Measurements from ENCODE around the gene UBA1.
A peak's percentile ranks its signal among the peaks of the same experiment; 100 is the strongest.

The UBA1 gene

DNA sequence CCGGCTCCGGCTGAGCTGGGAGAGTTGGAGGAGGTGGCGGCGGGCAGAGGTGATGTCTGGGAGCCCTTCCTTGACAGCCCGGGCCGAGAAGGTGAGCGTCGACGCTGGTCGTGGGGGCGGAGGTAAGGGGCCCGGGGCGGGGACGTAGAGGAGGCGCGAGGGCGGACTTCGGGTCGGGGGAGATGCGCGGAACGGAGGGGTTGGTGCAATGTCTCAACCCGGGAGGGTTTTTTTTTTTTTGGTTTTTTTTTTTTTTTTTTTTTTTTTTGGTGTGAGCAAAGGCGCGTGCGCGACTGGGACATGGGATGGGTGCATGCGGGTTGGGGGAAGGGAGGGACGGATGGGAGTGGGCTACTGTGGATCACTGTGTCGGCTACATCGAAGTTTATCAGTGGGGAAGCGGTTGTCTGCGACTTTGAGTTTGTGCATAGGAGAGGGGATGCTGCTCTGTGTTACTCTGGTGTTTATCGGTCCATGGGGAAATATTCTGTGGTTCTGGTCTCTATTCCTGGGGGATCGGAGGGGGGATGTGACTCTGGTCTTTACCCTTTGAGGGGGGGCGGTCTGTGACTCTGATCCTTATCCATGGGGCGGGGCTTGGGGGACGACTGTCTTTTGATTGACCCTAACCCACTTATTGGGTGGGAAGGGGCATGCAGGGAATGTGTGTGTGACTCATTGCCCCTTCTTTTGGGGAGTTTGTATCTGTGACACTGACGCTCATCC is 48.1 kb upstream of the UBA1 start:
- Histone ChIP-seq H3K4me1 (ENCODE audit: low read length) (no peaks in the 10 kb centered on the region), H2AFZ (ENCODE audit: low read length) (no peak overlapping the region), H3K9ac (ENCODE audit: low read length) (peak overlapping the region; percentile 96), H3K27me3 (replicated peaks; ENCODE audit: insufficient read depth, low read length) (no peaks in the 10 kb centered on the region), H3K9me2 (replicated peaks; ENCODE audit: insufficient read depth, low read length) (no peaks in the 10 kb centered on the region), H3K4me2 (ENCODE audit: low read depth, low read length) (peak overlapping the region; percentile 69), H3K79me2 (ENCODE audit: low read length) (peaks cover 67% of the 10 kb centered on the region), H3K9me3 (replicated peaks; ENCODE audit: insufficient read depth, low read length) (no peaks in the 10 kb centered on the region), H3F3A (ENCODE audit: insufficient read depth, low read length) (peaks cover 6% of the 10 kb centered on the region; the same call in 1 of the 2 replicates), H3K27ac (ENCODE audit: low read length) (peak overlapping the region; percentile 98), H3K36me3 (replicated peaks; ENCODE audit: insufficient read depth, low read length) (no peaks in the 10 kb centered on the region), H4K20me1 (ENCODE audit: insufficient read depth, low read length) (peaks cover 3% of the 10 kb centered on the region), H3K4me3 (ENCODE audit: low read length) (peak overlapping the region; percentile 85)
- TF ChIP-seq CTCF (IDR thresholded peaks at IDR 0.05; ENCODE audit: low read length) (no peak), EZH2 (optimal IDR thresholded peaks at IDR 0.05; ENCODE audit: low read depth, low read length) (no peak), EZH2phosphoT487 (IDR thresholded peaks at IDR 0.05; ENCODE audit: low read length) (no peak)
- DNase-seq: no peak

- Histone ChIP-seq H3K4me2 (ENCODE audit: low read depth, low read length) (peak overlapping the region; percentile 69), H3K9me3 (replicated peaks; ENCODE audit: insufficient read depth, low read length) (no peaks in the 10 kb centered on the region), H3K27ac (ENCODE audit: low read length) (no peak overlapping the region), H3K27me3 (replicated peaks; ENCODE audit: insufficient read depth, low read length) (no peaks in the 10 kb centered on the region), H3K9ac (ENCODE audit: low read length) (peak overlapping the region; percentile 96; the same call in 1 of the 2 replicates), H3K36me3 (replicated peaks; ENCODE audit: insufficient read depth, low read length) (no peaks in the 10 kb centered on the region), H3K79me2 (ENCODE audit: low read length) (peaks cover 75% of the 10 kb centered on the region), H2AFZ (ENCODE audit: low read length) (no peak overlapping the region), H3K4me3 (ENCODE audit: low read length) (peak overlapping the region; percentile 85), H3K9me2 (replicated peaks; ENCODE audit: insufficient read depth, low read length) (no peaks in the 10 kb centered on the region), H4K20me1 (ENCODE audit: insufficient read depth, low read length) (peaks cover 3% of the 10 kb centered on the region), H3F3A (ENCODE audit: insufficient read depth, low read length) (peaks cover 6% of the 10 kb centered on the region; the same call in 1 of the 2 replicates), H3K4me1 (ENCODE audit: low read length) (no peaks in the 10 kb centered on the region)
- TF ChIP-seq EZH2 (optimal IDR thresholded peaks at IDR 0.05; ENCODE audit: low read depth, low read length): no peak
- TF ChIP-seq EZH2phosphoT487 (IDR thresholded peaks at IDR 0.05; ENCODE audit: low read length): no peak
- TF ChIP-seq CTCF (IDR thresholded peaks at IDR 0.05; ENCODE audit: low read length): no peak
- no peak for DNase-seq
These were observed 47.3 kb upstream of the UBA1 start for GRCh38 chrX:47146121-47146935.

DNA sequence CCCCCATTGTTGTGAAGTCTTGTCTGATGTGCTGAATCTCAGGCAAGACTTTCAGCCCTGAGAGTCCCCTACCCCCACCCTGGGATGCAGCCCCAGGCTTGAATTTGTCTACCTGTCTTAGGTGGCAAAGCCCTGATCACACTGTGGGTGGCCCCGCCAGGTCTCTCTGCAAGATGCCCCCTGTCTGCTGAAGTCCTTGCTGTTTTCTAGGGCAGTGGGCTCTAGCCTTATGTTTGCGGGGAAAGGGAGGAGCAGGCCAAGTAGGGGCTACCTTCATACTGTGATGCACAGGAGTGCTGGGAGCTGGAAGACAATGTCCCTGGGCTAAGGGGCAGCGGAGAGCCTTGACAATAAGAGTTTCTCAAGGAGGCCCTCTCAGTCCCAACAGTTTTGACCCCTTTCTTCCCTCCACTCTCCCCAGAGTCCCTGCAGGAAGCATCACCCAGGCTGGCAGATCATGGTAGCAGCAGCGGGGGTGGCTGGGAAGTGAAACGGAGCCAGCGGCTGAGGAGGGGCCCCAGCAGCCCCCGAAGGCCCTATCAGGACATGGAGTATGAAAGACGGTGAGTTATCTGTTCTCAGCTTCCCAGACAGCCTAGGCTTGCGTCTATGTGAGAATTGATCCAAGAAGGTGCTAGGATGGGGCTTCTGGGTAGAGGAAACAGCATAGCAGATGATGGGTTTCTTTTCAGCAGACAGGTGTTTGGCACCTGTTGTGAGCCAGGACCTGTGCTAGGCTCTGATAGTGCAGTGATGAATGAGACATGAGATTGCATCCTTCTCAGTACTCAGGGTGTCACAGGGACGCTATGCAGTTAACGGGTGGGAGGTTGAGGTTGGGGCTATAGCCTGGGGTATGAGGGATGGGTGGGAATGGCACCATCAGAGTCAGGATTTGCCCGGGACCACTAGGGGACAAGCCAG is 46.4 kb upstream of the UBA1 start:
- Histone ChIP-seq H3K9ac (ENCODE audit: low read length) (no peak overlapping the region; the same call in 1 of the 2 replicates), H3K27ac (ENCODE audit: low read length) (no peak overlapping the region), H3F3A (ENCODE audit: insufficient read depth, low read length) (peaks cover 6% of the 10 kb centered on the region; the same call in 1 of the 2 replicates), H2AFZ (ENCODE audit: low read length) (no peak overlapping the region), H3K4me1 (ENCODE audit: low read length) (no peaks in the 10 kb centered on the region), H3K27me3 (replicated peaks; ENCODE audit: insufficient read depth, low read length) (no peaks in the 10 kb centered on the region), H3K4me3 (ENCODE audit: low read length) (no peak overlapping the region), H3K79me2 (ENCODE audit: low read length) (peaks cover 84% of the 10 kb centered on the region), H3K9me2 (replicated peaks; ENCODE audit: insufficient read depth, low read length) (no peaks in the 10 kb centered on the region), H3K9me3 (replicated peaks; ENCODE audit: insufficient read depth, low read length) (no peaks in the 10 kb centered on the region), H3K36me3 (replicated peaks; ENCODE audit: insufficient read depth, low read length) (no peaks in the 10 kb centered on the region; the same call in 1 of the 2 replicates), H3K4me2 (ENCODE audit: low read depth, low read length) (peak overlapping the region; percentile 69; the same call in 1 of the 2 replicates), H4K20me1 (ENCODE audit: insufficient read depth, low read length) (peaks cover 3% of the 10 kb centered on the region)
- DNase-seq: no peak
- no peak for TF ChIP-seq EZH2 (optimal IDR thresholded peaks at IDR 0.05; ENCODE audit: low read depth, low read length)
- TF ChIP-seq CTCF (IDR thresholded peaks at IDR 0.05; ENCODE audit: low read length): no peak
- TF ChIP-seq EZH2phosphoT487 (IDR thresholded peaks at IDR 0.05; ENCODE audit: low read length): no peak

All from MM.1S (cell line).